GM23338 (cell line): ENCODE data around the gene HOXC4.
A peak's percentile ranks its signal among the peaks of the same experiment; 100 is the strongest.

ENCODE experiments used
- CREB1 ChIP-seq: fragments of 250-450 bp; sonication (Bioruptor Pico); IDR thresholded peaks from 2 replicates; pipeline ENCODE4 v1.5.0; 2020; ENCODE audit warnings: low read depth, mild to moderate bottlenecking, moderate library complexity
- EZH2 ChIP-seq: fragments of 200-600 bp; sonication (generic); IDR thresholded peaks from one replicate; pipeline ENCODE4 v1.8.0; 2017; ENCODE audit warnings: antibody characterized with exemption, mild to moderate bottlenecking, low read depth; ENCODE audit not compliant: unreplicated experiment
- EZH2phosphoT487 ChIP-seq: fragments of 200-600 bp; sonication (generic); IDR thresholded peaks from one replicate; pipeline ENCODE4 v1.8.1; 2018; ENCODE audit warnings: antibody characterized with exemption; ENCODE audit not compliant: unreplicated experiment
- JUNB ChIP-seq: IDR thresholded peaks from one replicate; pipeline ENCODE4 v1.6.1; 2016; ENCODE audit warnings: antibody characterized with exemption; ENCODE audit not compliant: unreplicated experiment
- NANOG ChIP-seq: IDR thresholded peaks from 2 replicates; pipeline ENCODE4 v1.6.1; 2016; ENCODE audit warnings: antibody characterized with exemption, borderline replicate concordance
- POLR2AphosphoS5 ChIP-seq: IDR thresholded peaks from 2 replicates; pipeline ENCODE4 v1.6.1; 2016; ENCODE audit warnings: antibody characterized with exemption, low read depth
- STAT1 ChIP-seq: IDR thresholded peaks from one replicate; pipeline ENCODE4 v1.6.1; 2016; ENCODE audit warnings: antibody characterized with exemption; ENCODE audit not compliant: unreplicated experiment
- ZNF114 ChIP-seq: fragments of 250-450 bp; sonication (Bioruptor Pico); IDR thresholded peaks from 2 replicates; pipeline ENCODE4 v1.5.0; 2020; ENCODE audit warnings: mild to moderate bottlenecking, moderate library complexity
- ZNF331 ChIP-seq: fragments of 250-450 bp; sonication (Bioruptor Pico); IDR thresholded peaks from 2 replicates; pipeline ENCODE4 v1.5.0; 2020; ENCODE audit warnings: low read depth, mild to moderate bottlenecking, moderate library complexity
- TF ChIP-seq, protein P1 (sequence below), 2 experiments: fragments of 200-600 bp in 1 of 2; sonication (generic) in 1 of 2; conservative IDR thresholded peaks; 2 replicates each; pipeline versions ENCODE4 v1.5.1 to v1.6.1; 2016 to 2017; ENCODE audit warnings: antibody characterized with exemption in 2 of 2, low read depth in 2 of 2, mild to moderate bottlenecking in 2 of 2, moderate library complexity in 1 of 2
- TF ChIP-seq, protein P2 (sequence below): IDR thresholded peaks from one replicate; pipeline ENCODE4 v1.6.1; 2018; ENCODE audit warnings: antibody characterized with exemption; ENCODE audit not compliant: unreplicated experiment
- TF ChIP-seq, protein P3 (sequence below): IDR thresholded peaks from 2 replicates; pipeline ENCODE4 v1.6.1; 2016; ENCODE audit warnings: antibody characterized with exemption
- TF ChIP-seq, protein P4 (sequence below): fragments of 250-450 bp; sonication (Bioruptor Pico); IDR thresholded peaks from 2 replicates; pipeline ENCODE4 v1.5.0; 2020; ENCODE audit warnings: mild to moderate bottlenecking, moderate library complexity

DNA sequence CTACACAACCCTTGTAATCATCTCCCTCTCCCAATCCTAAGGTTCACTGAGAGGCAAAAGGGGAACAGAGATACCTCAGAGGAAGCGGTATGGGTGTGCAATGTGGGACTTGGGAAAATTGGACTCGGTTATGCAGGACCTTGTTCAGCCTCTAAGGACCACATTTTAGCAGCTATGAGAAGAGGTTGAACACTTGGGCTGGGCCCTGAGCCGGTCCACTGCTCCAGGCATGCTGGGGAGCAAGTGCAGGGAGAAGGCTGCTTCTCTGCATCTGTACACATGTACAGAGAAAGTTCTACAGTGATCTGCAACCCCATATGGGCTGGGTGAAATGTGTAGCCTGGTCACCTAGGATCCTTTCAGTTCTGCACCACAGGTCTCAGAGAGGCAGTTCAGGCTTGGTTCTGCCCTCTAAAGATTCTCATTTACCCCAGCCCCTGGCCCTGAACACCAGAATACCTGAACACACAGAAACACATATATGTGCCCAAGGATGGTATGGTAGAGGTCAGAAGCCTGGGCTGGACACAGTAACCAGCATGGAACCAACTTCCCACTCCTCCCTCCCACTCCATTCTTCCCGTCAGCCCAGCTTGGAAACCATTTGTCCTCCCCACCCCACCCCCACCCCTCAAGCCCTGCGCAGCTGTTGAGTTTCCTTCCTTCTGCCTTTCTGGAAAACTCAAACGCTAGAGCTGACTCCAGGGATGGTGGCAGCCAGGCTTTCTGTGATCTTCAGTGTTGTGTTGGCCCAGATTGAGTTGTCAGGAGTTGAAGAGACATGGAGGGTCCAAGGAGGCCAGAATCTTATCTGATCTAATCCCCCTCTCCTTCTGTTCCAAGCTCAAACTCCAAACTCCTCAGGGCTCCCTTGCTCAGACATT, 10.4 kb upstream of the HOXC4 start:
- TF ChIP-seq, protein P1, sequence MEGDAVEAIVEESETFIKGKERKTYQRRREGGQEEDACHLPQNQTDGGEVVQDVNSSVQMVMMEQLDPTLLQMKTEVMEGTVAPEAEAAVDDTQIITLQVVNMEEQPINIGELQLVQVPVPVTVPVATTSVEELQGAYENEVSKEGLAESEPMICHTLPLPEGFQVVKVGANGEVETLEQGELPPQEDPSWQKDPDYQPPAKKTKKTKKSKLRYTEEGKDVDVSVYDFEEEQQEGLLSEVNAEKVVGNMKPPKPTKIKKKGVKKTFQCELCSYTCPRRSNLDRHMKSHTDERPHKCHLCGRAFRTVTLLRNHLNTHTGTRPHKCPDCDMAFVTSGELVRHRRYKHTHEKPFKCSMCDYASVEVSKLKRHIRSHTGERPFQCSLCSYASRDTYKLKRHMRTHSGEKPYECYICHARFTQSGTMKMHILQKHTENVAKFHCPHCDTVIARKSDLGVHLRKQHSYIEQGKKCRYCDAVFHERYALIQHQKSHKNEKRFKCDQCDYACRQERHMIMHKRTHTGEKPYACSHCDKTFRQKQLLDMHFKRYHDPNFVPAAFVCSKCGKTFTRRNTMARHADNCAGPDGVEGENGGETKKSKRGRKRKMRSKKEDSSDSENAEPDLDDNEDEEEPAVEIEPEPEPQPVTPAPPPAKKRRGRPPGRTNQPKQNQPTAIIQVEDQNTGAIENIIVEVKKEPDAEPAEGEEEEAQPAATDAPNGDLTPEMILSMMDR (conservative IDR thresholded peaks at IDR 0.05; ENCODE audit: low read depth in 2 of 2) = no peak
- TF ChIP-seq POLR2AphosphoS5 (no peak), JUNB (no peak), EZH2 (peak; percentile 66), EZH2phosphoT487 (no peak), NANOG (no peak), ZNF331 (CRISPR knock-in tag) (no peak), CREB1 (no peak), STAT1 (no peak), ZNF114 (CRISPR knock-in tag) (no peak)
- TF ChIP-seq, protein P2, sequence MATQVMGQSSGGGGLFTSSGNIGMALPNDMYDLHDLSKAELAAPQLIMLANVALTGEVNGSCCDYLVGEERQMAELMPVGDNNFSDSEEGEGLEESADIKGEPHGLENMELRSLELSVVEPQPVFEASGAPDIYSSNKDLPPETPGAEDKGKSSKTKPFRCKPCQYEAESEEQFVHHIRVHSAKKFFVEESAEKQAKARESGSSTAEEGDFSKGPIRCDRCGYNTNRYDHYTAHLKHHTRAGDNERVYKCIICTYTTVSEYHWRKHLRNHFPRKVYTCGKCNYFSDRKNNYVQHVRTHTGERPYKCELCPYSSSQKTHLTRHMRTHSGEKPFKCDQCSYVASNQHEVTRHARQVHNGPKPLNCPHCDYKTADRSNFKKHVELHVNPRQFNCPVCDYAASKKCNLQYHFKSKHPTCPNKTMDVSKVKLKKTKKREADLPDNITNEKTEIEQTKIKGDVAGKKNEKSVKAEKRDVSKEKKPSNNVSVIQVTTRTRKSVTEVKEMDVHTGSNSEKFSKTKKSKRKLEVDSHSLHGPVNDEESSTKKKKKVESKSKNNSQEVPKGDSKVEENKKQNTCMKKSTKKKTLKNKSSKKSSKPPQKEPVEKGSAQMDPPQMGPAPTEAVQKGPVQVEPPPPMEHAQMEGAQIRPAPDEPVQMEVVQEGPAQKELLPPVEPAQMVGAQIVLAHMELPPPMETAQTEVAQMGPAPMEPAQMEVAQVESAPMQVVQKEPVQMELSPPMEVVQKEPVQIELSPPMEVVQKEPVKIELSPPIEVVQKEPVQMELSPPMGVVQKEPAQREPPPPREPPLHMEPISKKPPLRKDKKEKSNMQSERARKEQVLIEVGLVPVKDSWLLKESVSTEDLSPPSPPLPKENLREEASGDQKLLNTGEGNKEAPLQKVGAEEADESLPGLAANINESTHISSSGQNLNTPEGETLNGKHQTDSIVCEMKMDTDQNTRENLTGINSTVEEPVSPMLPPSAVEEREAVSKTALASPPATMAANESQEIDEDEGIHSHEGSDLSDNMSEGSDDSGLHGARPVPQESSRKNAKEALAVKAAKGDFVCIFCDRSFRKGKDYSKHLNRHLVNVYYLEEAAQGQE = no peak
- TF ChIP-seq, protein P3, sequence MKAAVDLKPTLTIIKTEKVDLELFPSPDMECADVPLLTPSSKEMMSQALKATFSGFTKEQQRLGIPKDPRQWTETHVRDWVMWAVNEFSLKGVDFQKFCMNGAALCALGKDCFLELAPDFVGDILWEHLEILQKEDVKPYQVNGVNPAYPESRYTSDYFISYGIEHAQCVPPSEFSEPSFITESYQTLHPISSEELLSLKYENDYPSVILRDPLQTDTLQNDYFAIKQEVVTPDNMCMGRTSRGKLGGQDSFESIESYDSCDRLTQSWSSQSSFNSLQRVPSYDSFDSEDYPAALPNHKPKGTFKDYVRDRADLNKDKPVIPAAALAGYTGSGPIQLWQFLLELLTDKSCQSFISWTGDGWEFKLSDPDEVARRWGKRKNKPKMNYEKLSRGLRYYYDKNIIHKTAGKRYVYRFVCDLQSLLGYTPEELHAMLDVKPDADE = no peak
- TF ChIP-seq, protein P4, sequence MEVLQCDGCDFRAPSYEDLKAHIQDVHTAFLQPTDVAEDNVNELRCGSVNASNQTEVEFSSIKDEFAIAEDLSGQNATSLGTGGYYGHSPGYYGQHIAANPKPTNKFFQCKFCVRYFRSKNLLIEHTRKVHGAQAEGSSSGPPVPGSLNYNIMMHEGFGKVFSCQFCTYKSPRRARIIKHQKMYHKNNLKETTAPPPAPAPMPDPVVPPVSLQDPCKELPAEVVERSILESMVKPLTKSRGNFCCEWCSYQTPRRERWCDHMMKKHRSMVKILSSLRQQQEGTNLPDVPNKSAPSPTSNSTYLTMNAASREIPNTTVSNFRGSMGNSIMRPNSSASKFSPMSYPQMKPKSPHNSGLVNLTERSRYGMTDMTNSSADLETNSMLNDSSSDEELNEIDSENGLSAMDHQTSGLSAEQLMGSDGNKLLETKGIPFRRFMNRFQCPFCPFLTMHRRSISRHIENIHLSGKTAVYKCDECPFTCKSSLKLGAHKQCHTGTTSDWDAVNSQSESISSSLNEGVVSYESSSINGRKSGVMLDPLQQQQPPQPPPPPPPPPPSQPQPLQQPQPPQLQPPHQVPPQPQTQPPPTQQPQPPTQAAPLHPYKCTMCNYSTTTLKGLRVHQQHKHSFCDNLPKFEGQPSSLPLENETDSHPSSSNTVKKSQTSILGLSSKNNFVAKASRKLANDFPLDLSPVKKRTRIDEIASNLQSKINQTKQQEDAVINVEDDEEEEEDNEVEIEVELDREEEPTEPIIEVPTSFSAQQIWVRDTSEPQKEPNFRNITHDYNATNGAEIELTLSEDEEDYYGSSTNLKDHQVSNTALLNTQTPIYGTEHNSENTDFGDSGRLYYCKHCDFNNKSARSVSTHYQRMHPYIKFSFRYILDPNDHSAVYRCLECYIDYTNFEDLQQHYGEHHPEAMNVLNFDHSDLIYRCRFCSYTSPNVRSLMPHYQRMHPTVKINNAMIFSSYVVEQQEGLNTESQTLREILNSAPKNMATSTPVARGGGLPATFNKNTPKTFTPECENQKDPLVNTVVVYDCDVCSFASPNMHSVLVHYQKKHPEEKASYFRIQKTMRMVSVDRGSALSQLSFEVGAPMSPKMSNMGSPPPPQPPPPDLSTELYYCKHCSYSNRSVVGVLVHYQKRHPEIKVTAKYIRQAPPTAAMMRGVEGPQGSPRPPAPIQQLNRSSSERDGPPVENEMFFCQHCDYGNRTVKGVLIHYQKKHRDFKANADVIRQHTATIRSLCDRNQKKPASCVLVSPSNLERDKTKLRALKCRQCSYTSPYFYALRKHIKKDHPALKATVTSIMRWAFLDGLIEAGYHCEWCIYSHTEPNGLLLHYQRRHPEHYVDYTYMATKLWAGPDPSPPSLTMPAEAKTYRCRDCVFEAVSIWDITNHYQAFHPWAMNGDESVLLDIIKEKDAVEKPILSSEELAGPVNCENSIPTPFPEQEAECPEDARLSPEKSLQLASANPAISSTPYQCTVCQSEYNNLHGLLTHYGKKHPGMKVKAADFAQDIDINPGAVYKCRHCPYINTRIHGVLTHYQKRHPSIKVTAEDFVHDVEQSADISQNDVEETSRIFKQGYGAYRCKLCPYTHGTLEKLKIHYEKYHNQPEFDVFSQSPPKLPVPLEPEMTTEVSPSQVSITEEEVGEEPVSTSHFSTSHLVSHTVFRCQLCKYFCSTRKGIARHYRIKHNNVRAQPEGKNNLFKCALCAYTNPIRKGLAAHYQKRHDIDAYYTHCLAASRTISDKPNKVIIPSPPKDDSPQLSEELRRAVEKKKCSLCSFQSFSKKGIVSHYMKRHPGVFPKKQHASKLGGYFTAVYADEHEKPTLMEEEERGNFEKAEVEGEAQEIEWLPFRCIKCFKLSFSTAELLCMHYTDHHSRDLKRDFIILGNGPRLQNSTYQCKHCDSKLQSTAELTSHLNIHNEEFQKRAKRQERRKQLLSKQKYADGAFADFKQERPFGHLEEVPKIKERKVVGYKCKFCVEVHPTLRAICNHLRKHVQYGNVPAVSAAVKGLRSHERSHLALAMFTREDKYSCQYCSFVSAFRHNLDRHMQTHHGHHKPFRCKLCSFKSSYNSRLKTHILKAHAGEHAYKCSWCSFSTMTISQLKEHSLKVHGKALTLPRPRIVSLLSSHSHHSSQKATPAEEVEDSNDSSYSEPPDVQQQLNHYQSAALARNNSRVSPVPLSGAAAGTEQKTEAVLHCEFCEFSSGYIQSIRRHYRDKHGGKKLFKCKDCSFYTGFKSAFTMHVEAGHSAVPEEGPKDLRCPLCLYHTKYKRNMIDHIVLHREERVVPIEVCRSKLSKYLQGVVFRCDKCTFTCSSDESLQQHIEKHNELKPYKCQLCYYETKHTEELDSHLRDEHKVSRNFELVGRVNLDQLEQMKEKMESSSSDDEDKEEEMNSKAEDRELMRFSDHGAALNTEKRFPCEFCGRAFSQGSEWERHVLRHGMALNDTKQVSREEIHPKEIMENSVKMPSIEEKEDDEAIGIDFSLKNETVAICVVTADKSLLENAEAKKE = no peak
